Spleen (tissue), 11 donors: Measurements from ENCODE around the gene TBC1D9. TPM values are rescaled to one million over a fixed set of nuclear protein-coding genes. Genes with fewer than 3 reads are reported as not detected.

Source experiments
- DNase-seq: peaks from one replicate; pipeline ENCODE4 v3.0.0-alpha.2; 2020
- H3K27ac ChIP-seq, 8 donors: fragments of 200-600 bp; sonication (generic) in 7 of 8; 1 replicate in 4 of 8; 2 replicates in 4 of 8; pipeline versions ENCODE4 v1.5.0 to v1.8.0; 2016 to 2021; ENCODE audit warnings: inconsistent platforms in 4 of 8, mild to moderate bottlenecking in 4 of 8, moderate library complexity in 1 of 8
- H3K27me3 ChIP-seq, 7 donors: fragments of 200-600 bp; sonication (generic) in 6 of 7; replicated peaks in 1 of 7; 1 replicate in 4 of 7; 2 replicates in 3 of 7; pipeline versions ENCODE4 v1.5.0 to v1.8.0; 2016 to 2021; ENCODE audit warnings: inconsistent platforms in 3 of 7, mild to moderate bottlenecking in 1 of 7
- H3K36me3 ChIP-seq, 6 donors: fragments of 200-600 bp; sonication (generic) in 5 of 6; 1 replicate in 4 of 6; 2 replicates in 2 of 6; pipeline versions ENCODE4 v1.5.0 to v1.8.0; 2016 to 2021; ENCODE audit warnings: inconsistent platforms in 2 of 6
- H3K4me1 ChIP-seq, 6 donors: fragments of 200-600 bp; sonication (generic) in 5 of 6; 1 replicate in 3 of 6; 2 replicates in 3 of 6; pipeline versions ENCODE4 v1.5.0 to v1.8.0; 2016 to 2021; ENCODE audit warnings: inconsistent platforms in 3 of 6
- H3K4me3 ChIP-seq, 8 donors: fragments of 200-600 bp; sonication (generic) in 7 of 8; 1 replicate in 4 of 8; 2 replicates in 4 of 8; pipeline versions ENCODE4 v1.5.0 to v1.8.0; 2016 to 2021; ENCODE audit warnings: inconsistent platforms in 4 of 8, mild to moderate bottlenecking in 4 of 8, moderate library complexity in 2 of 8
- H3K9me3 ChIP-seq, 8 donors: fragments of 200-600 bp; sonication (generic) in 7 of 8; 1 replicate in 4 of 8; 2 replicates in 4 of 8; pipeline versions ENCODE4 v1.5.0 to v1.8.0; 2016 to 2021; ENCODE audit warnings: inconsistent platforms in 4 of 8
- CTCF ChIP-seq, 11 experiments: fragments of 200-600 bp in 7 of 11; fragments of 450-650 bp in 4 of 11; sonication (generic) in 4 of 11; IDR thresholded peaks in 8 of 11; conservative IDR thresholded peaks in 3 of 11; 1 replicate in 7 of 11; 2 replicates in 4 of 11; pipeline versions ENCODE4 v1.4.0 to v1.8.0; 2016 to 2021; ENCODE audit warnings: antibody characterized with exemption in 11 of 11, inconsistent platforms in 4 of 11, mild to moderate bottlenecking in 1 of 11
- POLR2A ChIP-seq, 3 donors: fragments of 450-650 bp; IDR thresholded peaks; one replicate each; pipeline ENCODE4 v1.5.1; 2017; ENCODE audit warnings: antibody characterized with exemption in 3 of 3, mild to moderate bottlenecking in 1 of 3
- POLR2AphosphoS5 ChIP-seq, 3 donors: sonication (generic); formaldehyde crosslinking; IDR thresholded peaks; one replicate each; pipeline ENCODE4 v1.5.1; 2017; ENCODE audit warnings: antibody characterized with exemption in 3 of 3
- WGBS, 5 donors: extraction: QIAGEN DNeasy Blood & Tissue Kit in 3 of 5; methylation state at CpG; one replicate each; pipeline versions ENCODE4 v1.1.5 to v1.1.7; 2013 to 2018; 5-methylcytosine and 5-hydroxymethylcytosine counted together
- intact Hi-C: fragments of 100-400 bp; cut with DNase I; formaldehyde crosslinking; loops from one replicate; pipeline ENCODE4 v1.15.0; 2023; ENCODE audit warnings: low total_unique reads
- polyA plus RNA-seq, 3 donors: library from polyadenylated mRNA; stranded (reverse); fragments of 200-250 nt; gene quantifications; one replicate each; pipeline ENCODE4 v1.2.1, GENCODE V29; 2013
- total RNA-seq, 7 donors: library from RNA; depleted of rRNA in 3 of 7; stranded (reverse); fragments of >200 nt in 3 of 7; fragmentation: NEBNext Ultra II Directional in 4 of 7; extraction: Animal tissue kit (Norgen Biotek cat#: 25700) in 4 of 7; gene quantifications; one replicate each; pipeline versions ENCODE4 v1.1.0 to v1.2.1, GENCODE V29; 2016 to 2021
- donor health status: healthy with polysubstance abuse.
- donor health status: DM: no; HTN: no; CAD: no; lungs with moderate emphysema.
- donor health status: DM: no; HTN: no; CAD: no.
- donor health status: Bipolar disorder and iron deficiency.
- donor health status: healthy.
- donor health status: DM: no; HTN: no; CAD: no.
- donor health status: DM: yes; HTN: yes; CAD: no.

The TBC1D9 gene
- total and polyA plus RNA-seq, 10 donors: 11.6 to 99.1 (median 77.2) TPM

- DNase-seq: no peak
- Histone ChIP-seq H3K36me3 (no peaks in the 10 kb centered on the region), H3K4me1 (no peaks in the 10 kb centered on the region), H3K27ac (no peak overlapping the region), H3K9me3 (no peaks in the 10 kb centered on the region), H3K4me3 (no peak overlapping the region), H3K27me3 (peaks cover 0 to 8% (median 0%) of the 10 kb centered on the region in 7 donors)
- 84 to 98% (median 91%) methylated on average over 2 of the region's 2 CpGs for WGBS, 5 donors
- intact Hi-C loops: no loop called here
- no peak for TF ChIP-seq POLR2A (IDR thresholded peaks at IDR 0.05)
- no peak for TF ChIP-seq CTCF (IDR thresholded peaks at IDR 0.05 in 8 of 11, conservative IDR thresholded peaks at IDR 0.05 in 3 of 11)
- no peak for TF ChIP-seq POLR2AphosphoS5 (IDR thresholded peaks at IDR 0.05)
Observed at GRCh38 chr4:140602714-140603113, 153.5 kb downstream of the TBC1D9 start.

GRCh38 chr4:140600408-140600807 lies 155.8 kb downstream of the TBC1D9 start:
- no peak for TF ChIP-seq POLR2A (IDR thresholded peaks at IDR 0.05)
- no peak for TF ChIP-seq POLR2AphosphoS5 (IDR thresholded peaks at IDR 0.05)
- no peaks in the 10 kb centered on the region for H3K4me1 ChIP-seq
- DNase-seq: no peak
- peaks cover 0 to 8% (median 0%) of the 10 kb centered on the region in 7 donors for H3K27me3 ChIP-seq
- no peak overlapping the region for H3K27ac ChIP-seq
- intact Hi-C loops: no loop called here
- no peaks in the 10 kb centered on the region for H3K9me3 ChIP-seq
- WGBS, 5 donors: 84 to 91% (median 89%) methylated on average over 8 of the region's 8 CpGs
- no peaks in the 10 kb centered on the region for H3K36me3 ChIP-seq
- H3K4me3 ChIP-seq: no peak overlapping the region

- no peaks in the 10 kb centered on the region for H3K36me3 ChIP-seq
- intact Hi-C loops: no loop called here
- TF ChIP-seq POLR2AphosphoS5 (IDR thresholded peaks at IDR 0.05): no peak
- TF ChIP-seq POLR2A (IDR thresholded peaks at IDR 0.05): no peak
- TF ChIP-seq CTCF (IDR thresholded peaks at IDR 0.05 in 8 of 11, conservative IDR thresholded peaks at IDR 0.05 in 3 of 11): peak in 7 of 11 experiments; percentile 18 to 32 (median 27)
- H3K4me3 ChIP-seq: no peak overlapping the region
- H3K27me3 ChIP-seq: peaks cover 0 to 12% (median 0%) of the 10 kb centered on the region in 7 donors
- no peaks in the 10 kb centered on the region for H3K4me1 ChIP-seq
- DNase-seq: no peak
- 35 to 69% (median 52%) methylated on average over 1 of the region's 1 CpG for WGBS, 5 donors
- H3K27ac ChIP-seq: no peak overlapping the region
- H3K9me3 ChIP-seq: no peaks in the 10 kb centered on the region
Observed at GRCh38 chr4:140595065-140595464, 161.1 kb downstream of the TBC1D9 start.

- intact Hi-C loops: no loop called here
- Histone ChIP-seq H3K4me3 (no peak overlapping the region), H3K27ac (no peak overlapping the region), H3K27me3 (peaks cover 0 to 26% (median 3%) of the 10 kb centered on the region in 7 donors), H3K9me3 (no peaks in the 10 kb centered on the region), H3K4me1 (peaks cover 0 to under 1% (median 0%) of the 10 kb centered on the region in 6 donors), H3K36me3 (no peaks in the 10 kb centered on the region)
- no peak for DNase-seq
- 55 to 67% (median 60%) methylated on average over 1 of the region's 1 CpG for WGBS, 5 donors
- TF ChIP-seq CTCF (IDR thresholded peaks at IDR 0.05 in 8 of 11, conservative IDR thresholded peaks at IDR 0.05 in 3 of 11) (no peak), POLR2AphosphoS5 (IDR thresholded peaks at IDR 0.05) (no peak), POLR2A (IDR thresholded peaks at IDR 0.05) (no peak)
Observed at GRCh38 chr4:140584439-140584838, 171.7 kb downstream of the TBC1D9 start.

GRCh38 chr4:140581078-140581477 lies 175.1 kb downstream of the TBC1D9 start:
- WGBS, 5 donors: 48 to 88% (median 62%) methylated on average over 3 of the region's 3 CpGs
- no peak overlapping the region for H3K4me3 ChIP-seq
- no peaks in the 10 kb centered on the region for H3K9me3 ChIP-seq
- TF ChIP-seq CTCF (IDR thresholded peaks at IDR 0.05 in 8 of 11, conservative IDR thresholded peaks at IDR 0.05 in 3 of 11) (no peak), POLR2A (IDR thresholded peaks at IDR 0.05) (no peak), POLR2AphosphoS5 (IDR thresholded peaks at IDR 0.05) (no peak)
- no peaks in the 10 kb centered on the region for H3K36me3 ChIP-seq
- peaks cover 0 to 5% (median 0%) of the 10 kb centered on the region in 6 donors for H3K4me1 ChIP-seq
- no peak for DNase-seq
- no peak overlapping the region for H3K27ac ChIP-seq
- H3K27me3 ChIP-seq: peaks cover 0 to 60% (median 15%) of the 10 kb centered on the region in 7 donors
- intact Hi-C loops: no loop called here
